Measurements from ENCODE around the gene SIRT4. TPM values are rescaled to one million over a fixed set of nuclear protein-coding genes. Genes with fewer than 3 reads are reported as not detected.
A peak's percentile ranks its signal among the peaks of the same experiment; 100 is the strongest.

The SIRT4 gene
- total RNA-seq, 1 donor from 2014 or later = 3.8 TPM

DNA sequence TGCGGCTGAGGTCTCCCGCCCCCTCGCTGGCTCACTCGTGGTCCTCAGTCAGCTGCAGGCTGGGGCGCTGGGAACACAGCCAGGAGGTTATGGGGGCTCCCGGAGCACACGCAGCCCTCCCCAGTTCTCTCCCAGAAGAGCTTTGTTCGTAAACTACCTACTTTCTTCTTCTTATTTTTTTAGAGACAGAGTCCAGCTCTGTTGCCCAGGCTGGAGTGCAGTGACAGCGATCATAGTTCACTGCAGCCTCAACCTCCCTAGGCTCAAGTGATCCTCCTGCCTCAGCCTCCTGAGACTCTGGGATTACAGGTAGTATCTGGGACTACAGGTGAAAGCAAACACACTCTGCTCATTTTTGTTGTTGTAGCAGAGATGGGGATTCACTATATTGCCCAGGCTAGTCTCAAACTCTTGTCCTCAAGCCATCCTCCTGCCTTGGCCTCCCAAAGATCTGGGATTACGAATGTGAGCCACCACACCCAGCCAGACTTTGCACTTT lies 41.0 kb downstream of the SIRT4 start:
- Histone ChIP-seq H3K36me3 (no peaks in the 10 kb centered on the region), H2AFZ (replicated peaks) (no peak overlapping the region)

DNA sequence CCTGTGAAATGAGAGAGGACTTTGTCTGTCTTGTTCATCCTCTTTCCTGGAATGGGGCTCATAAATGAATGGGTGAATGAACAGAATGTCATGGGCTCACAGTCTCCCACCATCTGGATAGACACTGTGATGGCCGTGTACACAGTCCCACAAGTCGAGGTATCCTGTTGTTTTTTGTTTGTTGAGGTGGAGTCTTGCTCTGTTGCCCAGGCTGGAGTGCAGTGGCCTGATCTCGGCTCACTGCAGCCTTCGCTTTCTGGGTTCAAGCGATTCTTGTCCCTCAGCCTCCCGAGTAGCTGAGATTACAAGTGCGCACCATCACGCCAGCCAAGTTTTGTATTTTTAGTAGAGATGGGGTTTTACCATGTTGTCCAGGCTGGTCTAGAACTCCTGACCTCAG lies 41.6 kb downstream of the SIRT4 start:
- H3K36me3 Mint-ChIP-seq = peaks cover 19% of the 10 kb centered on the region
- H3K4me3 ChIP-seq = no peak overlapping the region
- no peaks in the 10 kb centered on the region for H3K79me2 ChIP-seq (ENCODE audit: low read depth)
- no peak for TF ChIP-seq EZH2phosphoT487 (IDR thresholded peaks at IDR 0.05)
- TF ChIP-seq, protein P1, sequence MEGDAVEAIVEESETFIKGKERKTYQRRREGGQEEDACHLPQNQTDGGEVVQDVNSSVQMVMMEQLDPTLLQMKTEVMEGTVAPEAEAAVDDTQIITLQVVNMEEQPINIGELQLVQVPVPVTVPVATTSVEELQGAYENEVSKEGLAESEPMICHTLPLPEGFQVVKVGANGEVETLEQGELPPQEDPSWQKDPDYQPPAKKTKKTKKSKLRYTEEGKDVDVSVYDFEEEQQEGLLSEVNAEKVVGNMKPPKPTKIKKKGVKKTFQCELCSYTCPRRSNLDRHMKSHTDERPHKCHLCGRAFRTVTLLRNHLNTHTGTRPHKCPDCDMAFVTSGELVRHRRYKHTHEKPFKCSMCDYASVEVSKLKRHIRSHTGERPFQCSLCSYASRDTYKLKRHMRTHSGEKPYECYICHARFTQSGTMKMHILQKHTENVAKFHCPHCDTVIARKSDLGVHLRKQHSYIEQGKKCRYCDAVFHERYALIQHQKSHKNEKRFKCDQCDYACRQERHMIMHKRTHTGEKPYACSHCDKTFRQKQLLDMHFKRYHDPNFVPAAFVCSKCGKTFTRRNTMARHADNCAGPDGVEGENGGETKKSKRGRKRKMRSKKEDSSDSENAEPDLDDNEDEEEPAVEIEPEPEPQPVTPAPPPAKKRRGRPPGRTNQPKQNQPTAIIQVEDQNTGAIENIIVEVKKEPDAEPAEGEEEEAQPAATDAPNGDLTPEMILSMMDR (IDR thresholded peaks at IDR 0.05) = no peak
- peaks cover 19% of the 10 kb centered on the region for H3K4me1 Mint-ChIP-seq
- no peaks in the 10 kb centered on the region for H3K9me3 ChIP-seq (ENCODE audit: low read depth)
- no peaks in the 10 kb centered on the region for H3K27me3 ChIP-seq
- H3K27ac ChIP-seq = no peak overlapping the region
- peaks cover 15% of the 10 kb centered on the region for H3K27me3 Mint-ChIP-seq (ENCODE audit: insufficient read depth, low read depth)
- H3K9me3 Mint-ChIP-seq = peaks cover 5% of the 10 kb centered on the region
- no peak overlapping the region for H3K9ac ChIP-seq
- peak overlapping the region; percentile 10 for H3K4me3 Mint-ChIP-seq
- H3K36me3 ChIP-seq = no peaks in the 10 kb centered on the region
- H3K4me2 ChIP-seq = no peak overlapping the region
- no peak for DNase-seq (ENCODE audit: low spot score)
- H4K20me1 ChIP-seq (ENCODE audit: low read depth) = peaks cover 3% of the 10 kb centered on the region
- H3K4me1 ChIP-seq = no peaks in the 10 kb centered on the region
- H2AFZ ChIP-seq (replicated peaks) = no peak overlapping the region
- peak overlapping the region; percentile 76 for H3K27ac Mint-ChIP-seq
- H3F3A ChIP-seq (ENCODE audit: low read depth) = peaks cover 31% of the 10 kb centered on the region

More for the DNA sequence above, 41.0 kb downstream of the SIRT4 start:
- Histone ChIP-seq H3K79me2 (ENCODE audit: low read depth) (no peaks in the 10 kb centered on the region), H3K4me1 (no peaks in the 10 kb centered on the region), H3K9ac (no peak overlapping the region), H4K20me1 (ENCODE audit: low read depth) (peaks cover 3% of the 10 kb centered on the region), H3K27me3 (no peaks in the 10 kb centered on the region), H3F3A (ENCODE audit: low read depth) (peaks cover 31% of the 10 kb centered on the region), H3K4me2 (no peak overlapping the region), H3K4me3 (no peak overlapping the region), H3K27ac (peak overlapping the region; percentile 8), H3K9me3 (ENCODE audit: low read depth) (no peaks in the 10 kb centered on the region)
- H3K9me3 Mint-ChIP-seq = peaks cover 8% of the 10 kb centered on the region
- peaks cover 19% of the 10 kb centered on the region for H3K4me1 Mint-ChIP-seq
- peaks cover 14% of the 10 kb centered on the region for H3K27me3 Mint-ChIP-seq (ENCODE audit: insufficient read depth, low read depth)
- peak overlapping the region; percentile 10 for H3K4me3 Mint-ChIP-seq
- peaks cover 19% of the 10 kb centered on the region for H3K36me3 Mint-ChIP-seq
- TF ChIP-seq EZH2 (IDR thresholded peaks at IDR 0.05) = no peak
- no peak for TF ChIP-seq EZH2phosphoT487 (IDR thresholded peaks at IDR 0.05)
- TF ChIP-seq, protein P1 (IDR thresholded peaks at IDR 0.05) = no peak
- H3K27ac Mint-ChIP-seq = peak overlapping the region; percentile 76
- no peak for DNase-seq (ENCODE audit: low spot score)

GRCh38 chr12:120346031-120346430 lies 43.9 kb downstream of the SIRT4 start:
- peaks cover 24% of the 10 kb centered on the region for H3F3A ChIP-seq (ENCODE audit: low read depth)
- H3K4me2 ChIP-seq = no peak overlapping the region
- no peak overlapping the region for H3K9ac ChIP-seq
- no peak overlapping the region for H3K4me3 ChIP-seq
- H4K20me1 ChIP-seq (ENCODE audit: low read depth) = peaks cover 10% of the 10 kb centered on the region
- H3K36me3 ChIP-seq = no peaks in the 10 kb centered on the region
- peaks cover 19% of the 10 kb centered on the region for H3K4me1 Mint-ChIP-seq
- H3K27ac Mint-ChIP-seq = no peak overlapping the region
- no peaks in the 10 kb centered on the region for H3K27me3 ChIP-seq
- no peak overlapping the region for H2AFZ ChIP-seq (replicated peaks)
- no peaks in the 10 kb centered on the region for H3K4me1 ChIP-seq
- H3K27me3 Mint-ChIP-seq (ENCODE audit: insufficient read depth, low read depth) = peaks cover 10% of the 10 kb centered on the region
- H3K9me3 Mint-ChIP-seq = no peaks in the 10 kb centered on the region
- no peak overlapping the region for H3K27ac ChIP-seq
- DNase-seq (ENCODE audit: low spot score) = no peak
- TF ChIP-seq EZH2 (IDR thresholded peaks at IDR 0.05) = no peak
- TF ChIP-seq, protein P1 (IDR thresholded peaks at IDR 0.05) = no peak
- TF ChIP-seq EZH2phosphoT487 (IDR thresholded peaks at IDR 0.05) = no peak
- no peaks in the 10 kb centered on the region for H3K79me2 ChIP-seq (ENCODE audit: low read depth)
- no peak overlapping the region for H3K4me3 Mint-ChIP-seq
- peaks cover 22% of the 10 kb centered on the region for H3K36me3 Mint-ChIP-seq
- no peaks in the 10 kb centered on the region for H3K9me3 ChIP-seq (ENCODE audit: low read depth)
